Measurements from ENCODE around the gene DGKB.

DNA sequence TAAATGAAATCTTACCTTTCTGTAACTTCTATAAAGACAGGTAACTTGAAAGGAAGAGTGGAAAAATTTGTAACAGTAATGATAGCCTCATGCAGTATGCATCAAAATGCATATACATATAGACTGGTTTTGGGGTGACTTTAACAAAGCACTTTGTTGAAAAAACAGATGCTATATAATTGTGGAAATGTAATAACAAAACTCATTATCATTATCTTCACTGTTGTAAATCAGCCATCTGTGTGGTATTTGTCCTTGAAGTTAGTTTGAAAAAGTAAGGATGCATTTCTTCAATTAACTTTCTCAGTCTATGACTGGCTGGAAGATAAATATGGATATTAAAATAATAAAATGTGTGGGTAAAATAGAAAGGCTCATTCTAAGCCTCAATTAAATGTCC is 6.1 kb upstream of the DGKB start:
- TF ChIP-seq GATA3 (IDR thresholded peaks at IDR 0.05; ENCODE audit: low read depth, low read length) (no peak), GATA2 (IDR thresholded peaks at IDR 0.05; ENCODE audit: low read depth, low read length) (no peak)
